ACC112 (cell line): ENCODE measurements around the gene ALDH7A1.
"Not testable (repeated sequence)": the region's sequence is repeated elsewhere in the genome, so short reads cannot be mapped to it uniquely, and the experiment has no call there.

Experiments
- H2AFZ ChIP-seq: fragments of 200-600 bp; sonication (generic); one replicate; pipeline ENCODE4 v1.6.0; 2017; ENCODE audit warnings: antibody characterized with exemption, low read length; ENCODE audit not compliant: unreplicated experiment
- H3K27ac ChIP-seq: fragments of 200-600 bp; sonication (generic); 2 replicates; pipeline ENCODE4 v1.5.1; 2014; ENCODE audit warnings: low read depth, mild to moderate bottlenecking, antibody characterized with exemption, low read length, moderate library complexity
- H3K27me3 ChIP-seq: fragments of 200-600 bp; sonication (generic); 2 replicates; pipeline ENCODE4 v1.6.1; 2014; ENCODE audit warnings: mild to moderate bottlenecking, antibody characterized with exemption, low read length, moderate library complexity, mixed read lengths; ENCODE audit not compliant: insufficient read depth
- H3K36me3 ChIP-seq: fragments of 200-600 bp; sonication (generic); 2 replicates; pipeline ENCODE4 v1.6.1; 2016; ENCODE audit warnings: mild to moderate bottlenecking, antibody characterized with exemption, low read length, moderate library complexity, mixed read lengths; ENCODE audit not compliant: insufficient read depth
- H3K4me1 ChIP-seq: fragments of 200-600 bp; sonication (generic); one replicate; pipeline ENCODE4 v1.6.1; 2016; ENCODE audit warnings: low read length, mixed read lengths; ENCODE audit not compliant: insufficient read depth, unreplicated experiment, control insufficient read depth
- H3K4me3 ChIP-seq: fragments of 200-600 bp; sonication (generic); 2 replicates; pipeline ENCODE4 v1.5.1; 2014; ENCODE audit warnings: mild to moderate bottlenecking, low read depth, low read length
- H3K79me2 ChIP-seq: fragments of 200-600 bp; sonication (generic); one replicate; pipeline ENCODE4 v1.6.0; 2016; ENCODE audit warnings: low read length; ENCODE audit not compliant: control insufficient read depth, unreplicated experiment, insufficient read depth

ALDH7A1 gene

GRCh38 chr5:126562823-126563222, 32.2 kb downstream of the ALDH7A1 start:
- no peaks in the 10 kb centered on the region for H3K27me3 ChIP-seq
- no peaks in the 10 kb centered on the region for H3K79me2 ChIP-seq
- H2AFZ ChIP-seq = no peak overlapping the region
- H3K27ac ChIP-seq = no peak overlapping the region
- no peak overlapping the region for H3K4me3 ChIP-seq
- no peaks in the 10 kb centered on the region for H3K36me3 ChIP-seq
- no peaks in the 10 kb centered on the region for H3K4me1 ChIP-seq

GRCh38 chr5:126561908-126562307, 33.1 kb downstream of the ALDH7A1 start:
- no peak overlapping the region for H3K4me3 ChIP-seq
- H3K36me3 ChIP-seq = no peaks in the 10 kb centered on the region
- H3K4me1 ChIP-seq = no peaks in the 10 kb centered on the region
- H2AFZ ChIP-seq = no peak overlapping the region
- no peaks in the 10 kb centered on the region for H3K79me2 ChIP-seq
- no peak overlapping the region for H3K27ac ChIP-seq
- no peaks in the 10 kb centered on the region for H3K27me3 ChIP-seq

- H3K4me3 ChIP-seq, H3K79me2 ChIP-seq, H3K4me1 ChIP-seq, H3K27ac ChIP-seq, H3K27me3 ChIP-seq, H2AFZ ChIP-seq: not testable (repeated sequence)
- H3K36me3 ChIP-seq = peaks cover 11% of the 10 kb centered on the region
These were observed 39.9 kb downstream of the ALDH7A1 start for GRCh38 chr5:126555101-126555500.

DNA sequence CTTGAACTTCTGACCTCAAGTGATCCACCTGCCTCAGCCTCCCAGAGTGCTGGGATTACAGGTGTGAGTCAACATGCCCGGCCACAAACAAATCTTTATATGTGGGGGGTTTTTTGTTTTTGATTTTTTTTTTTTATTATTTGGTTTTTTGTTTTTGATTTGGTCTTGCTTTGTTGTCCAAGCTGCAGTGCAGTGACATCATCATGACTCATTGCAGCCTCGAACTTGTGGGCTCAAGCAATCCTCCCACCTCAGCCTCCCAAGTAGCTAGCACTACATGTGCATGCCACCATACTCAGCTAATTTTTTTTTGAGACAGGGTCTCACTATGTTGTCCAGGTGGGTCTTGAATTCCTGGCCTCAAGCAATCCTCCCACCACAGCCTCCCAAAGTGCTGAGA, 42.4 kb downstream of the ALDH7A1 start:
- H3K4me1 ChIP-seq = no peaks in the 10 kb centered on the region
- no peak overlapping the region for H2AFZ ChIP-seq
- H3K79me2 ChIP-seq = no peaks in the 10 kb centered on the region
- peaks cover 11% of the 10 kb centered on the region for H3K36me3 ChIP-seq
- H3K4me3 ChIP-seq = no peak overlapping the region
- no peak overlapping the region for H3K27ac ChIP-seq
- H3K27me3 ChIP-seq = no peaks in the 10 kb centered on the region

- H3K27me3 ChIP-seq = no peaks in the 10 kb centered on the region
- H3K79me2 ChIP-seq = no peaks in the 10 kb centered on the region
- no peak overlapping the region for H2AFZ ChIP-seq
- peaks cover 5% of the 10 kb centered on the region; the same call in 1 of the 2 replicates for H3K36me3 ChIP-seq
- H3K4me3 ChIP-seq = no peak overlapping the region
- no peak overlapping the region for H3K27ac ChIP-seq
- H3K4me1 ChIP-seq = no peaks in the 10 kb centered on the region
These were observed 50.8 kb downstream of the ALDH7A1 start for GRCh38 chr5:126544087-126544740.

- Histone ChIP-seq H2AFZ (no peak overlapping the region), H3K79me2 (no peaks in the 10 kb centered on the region), H3K4me1 (peaks cover 3% of the 10 kb centered on the region), H3K27ac (no peak overlapping the region), H3K27me3 (no peaks in the 10 kb centered on the region), H3K36me3 (peaks cover 5% of the 10 kb centered on the region; the same call in 1 of the 2 replicates), H3K4me3 (no peak overlapping the region)
These were observed 51.4 kb downstream of the ALDH7A1 start for GRCh38 chr5:126543660-126544059.

DNA sequence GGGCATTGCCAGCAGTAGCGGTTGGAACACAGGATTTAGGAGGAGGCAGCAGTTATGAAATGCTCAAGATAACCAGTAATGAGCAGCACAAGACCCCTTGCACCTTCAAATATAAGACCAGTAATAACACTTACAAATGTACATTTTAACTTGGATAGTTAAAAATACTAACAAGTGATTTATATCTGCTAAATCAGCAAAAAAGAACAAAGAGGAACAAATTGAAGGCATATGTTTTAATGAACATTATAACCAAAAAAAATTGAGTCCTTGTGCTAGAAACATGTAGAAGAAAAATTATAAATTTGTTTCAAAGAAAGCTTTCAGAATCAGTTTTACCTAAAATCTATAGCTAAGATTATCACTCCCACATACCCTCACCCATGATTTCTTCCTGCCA, 52.0 kb downstream of the ALDH7A1 start:
- H3K36me3 ChIP-seq = peaks cover 5% of the 10 kb centered on the region; the same call in 1 of the 2 replicates
- H3K4me3 ChIP-seq = no peak overlapping the region
- H3K27ac ChIP-seq = no peak overlapping the region
- H3K79me2 ChIP-seq = no peaks in the 10 kb centered on the region
- H2AFZ ChIP-seq = no peak overlapping the region
- H3K27me3 ChIP-seq = no peaks in the 10 kb centered on the region
- H3K4me1 ChIP-seq = peaks cover 3% of the 10 kb centered on the region

DNA sequence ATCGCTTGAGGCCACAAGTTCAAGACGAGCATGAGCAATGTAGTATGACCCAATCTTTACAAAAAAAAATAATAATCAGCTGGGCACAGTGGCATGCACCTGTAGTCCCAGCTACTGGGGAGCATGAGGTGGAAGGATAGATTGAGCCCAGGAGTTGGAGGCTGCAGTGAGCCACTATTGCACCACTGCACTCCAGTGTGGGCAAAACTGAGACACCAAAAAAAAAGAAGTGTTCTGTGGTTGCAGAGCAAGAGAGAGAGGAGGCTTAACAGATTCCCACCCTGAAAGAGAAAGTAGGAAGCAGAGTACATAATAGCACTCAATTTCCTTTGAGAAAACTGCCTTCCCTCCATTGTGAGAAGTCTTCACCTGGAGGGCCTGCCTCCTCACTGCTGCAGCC, 52.6 kb downstream of the ALDH7A1 start:
- Histone ChIP-seq H3K4me1 (peaks cover 3% of the 10 kb centered on the region), H3K27me3 (no peaks in the 10 kb centered on the region), H2AFZ (no peak overlapping the region), H3K27ac (no peak overlapping the region), H3K79me2 (no peaks in the 10 kb centered on the region), H3K4me3 (no peak overlapping the region), H3K36me3 (peaks cover 5% of the 10 kb centered on the region; the same call in 1 of the 2 replicates)

- Histone ChIP-seq H3K27me3 (no peaks in the 10 kb centered on the region), H3K36me3 (no peaks in the 10 kb centered on the region), H3K79me2 (no peaks in the 10 kb centered on the region), H3K4me1 (peaks cover 3% of the 10 kb centered on the region), H3K4me3 (no peak overlapping the region), H2AFZ (no peak overlapping the region), H3K27ac (no peak overlapping the region)
These were observed 54.4 kb downstream of the ALDH7A1 start for GRCh38 chr5:126540631-126541030.

DNA sequence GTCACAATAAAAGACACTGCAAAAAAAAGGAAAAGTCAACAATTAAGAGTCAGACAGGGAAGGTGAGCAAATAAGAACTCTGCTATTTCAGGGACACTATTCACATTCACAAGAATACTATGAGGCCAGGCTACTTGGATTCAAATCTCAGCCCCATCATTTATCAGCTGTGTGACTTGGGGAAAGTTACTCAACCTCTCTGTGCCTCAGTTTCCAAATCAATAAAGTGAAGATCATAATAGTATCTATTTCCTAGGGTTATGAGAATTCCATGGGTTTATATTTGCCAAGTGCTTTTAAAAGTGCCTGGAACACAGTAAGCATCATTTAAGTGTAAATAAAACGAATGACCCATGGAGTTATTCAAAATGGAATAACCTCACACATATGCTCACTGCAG, 56.4 kb downstream of the ALDH7A1 start:
- Histone ChIP-seq H3K27ac (peak overlapping the region; percentile 32), H3K79me2 (no peaks in the 10 kb centered on the region), H2AFZ (no peak overlapping the region), H3K4me1 (peaks cover 3% of the 10 kb centered on the region), H3K4me3 (no peak overlapping the region), H3K27me3 (no peaks in the 10 kb centered on the region), H3K36me3 (no peaks in the 10 kb centered on the region)

DNA sequence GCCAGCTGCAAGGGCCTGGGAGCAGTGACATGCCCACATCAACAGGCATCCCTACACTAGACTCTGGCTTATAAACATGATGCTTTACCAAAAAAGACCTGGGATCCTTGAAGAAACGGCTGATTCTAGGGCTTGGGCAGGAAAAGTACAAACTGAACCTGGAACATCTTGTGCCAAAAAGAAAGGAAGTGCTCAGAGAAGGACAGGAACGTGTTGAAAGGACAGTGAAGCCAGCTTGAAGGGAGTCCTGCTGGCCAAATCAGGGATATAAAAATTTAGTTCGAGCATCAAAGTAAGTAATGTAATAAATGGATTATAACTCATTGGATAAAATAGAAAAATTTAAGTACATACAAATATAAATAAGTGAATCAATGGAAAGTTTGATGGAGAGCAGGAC, 58.1 kb downstream of the ALDH7A1 start:
- H3K4me3 ChIP-seq = no peak overlapping the region
- H3K36me3 ChIP-seq = no peaks in the 10 kb centered on the region
- H3K27me3 ChIP-seq = no peaks in the 10 kb centered on the region
- H2AFZ ChIP-seq = no peak overlapping the region
- no peaks in the 10 kb centered on the region for H3K79me2 ChIP-seq
- H3K4me1 ChIP-seq = peaks cover 7% of the 10 kb centered on the region
- H3K27ac ChIP-seq = no peak overlapping the region
